ENCODE measurements around the gene HSD17B8. TPM values are rescaled to one million over a fixed set of nuclear protein-coding genes. Genes with fewer than 3 reads are reported as not detected.

HSD17B8 gene
- total RNA-seq, 2 donors from 2014 or later: 35.8 to 36.0 TPM

- Mint-ChIP-seq H3K27me3 (ENCODE audit: low read depth) (no peaks in the 10 kb centered on the region), H3K4me3 (no peak overlapping the region), H3K4me1 (ENCODE audit: low read depth) (no peaks in the 10 kb centered on the region), H3K9me3 (no peaks in the 10 kb centered on the region), H3K36me3 (ENCODE audit: insufficient read depth in 2 of 2) (no peaks in the 10 kb centered on the region), H3K27ac (no peak overlapping the region)
- DNase-seq: no peak
- ATAC-seq (replicated peaks in 1 of 2): no peak
Measured at GRCh38 chr6:33175436-33176069, 28.9 kb upstream of the HSD17B8 start.

GRCh38 chr6:33176906-33177305 is 27.5 kb upstream of the HSD17B8 start:
- H3K27me3 Mint-ChIP-seq (ENCODE audit: low read depth): no peaks in the 10 kb centered on the region
- no peak overlapping the region for H3K27ac Mint-ChIP-seq
- ATAC-seq (replicated peaks in 1 of 2): no peak
- DNase-seq: no peak
- H3K36me3 Mint-ChIP-seq (ENCODE audit: insufficient read depth in 2 of 2): no peaks in the 10 kb centered on the region
- no peaks in the 10 kb centered on the region for H3K9me3 Mint-ChIP-seq
- H3K4me1 Mint-ChIP-seq (ENCODE audit: low read depth): no peaks in the 10 kb centered on the region
- no peak overlapping the region for H3K4me3 Mint-ChIP-seq

- no peak overlapping the region for H3K27ac Mint-ChIP-seq
- H3K9me3 Mint-ChIP-seq: peaks cover 3% of the 10 kb centered on the region in 2 donors
- H3K27me3 Mint-ChIP-seq (ENCODE audit: low read depth): no peaks in the 10 kb centered on the region
- peaks cover 4% of the 10 kb centered on the region for H3K4me1 Mint-ChIP-seq (ENCODE audit: low read depth)
- H3K4me3 Mint-ChIP-seq: no peak overlapping the region
- DNase-seq (no peak), ATAC-seq (replicated peaks in 1 of 2) (no peak)
- peaks cover 3% of the 10 kb centered on the region in 2 donors for H3K36me3 Mint-ChIP-seq (ENCODE audit: insufficient read depth in 2 of 2)
Measured at GRCh38 chr6:33177552-33178446, 26.7 kb upstream of the HSD17B8 start.

GRCh38 chr6:33178755-33179475 is 25.5 kb upstream of the HSD17B8 start:
- peaks cover 11 to 14% of the 10 kb centered on the region in 2 donors for H3K36me3 Mint-ChIP-seq (ENCODE audit: insufficient read depth in 2 of 2)
- ATAC-seq (replicated peaks in 1 of 2) (no peak), DNase-seq (no peak)
- peaks cover 15% of the 10 kb centered on the region for H3K4me1 Mint-ChIP-seq (ENCODE audit: low read depth)
- H3K27ac Mint-ChIP-seq: no peak overlapping the region
- no peak overlapping the region for H3K4me3 Mint-ChIP-seq
- H3K9me3 Mint-ChIP-seq: peaks cover 11 to 13% of the 10 kb centered on the region in 2 donors
- no peaks in the 10 kb centered on the region for H3K27me3 Mint-ChIP-seq (ENCODE audit: low read depth)

- no peak overlapping the region for H3K27ac Mint-ChIP-seq
- H3K36me3 Mint-ChIP-seq (ENCODE audit: insufficient read depth in 2 of 2): peaks cover 11 to 16% of the 10 kb centered on the region in 2 donors
- DNase-seq (no peak), ATAC-seq (replicated peaks in 1 of 2) (no peak)
- H3K4me3 Mint-ChIP-seq: no peak overlapping the region
- H3K4me1 Mint-ChIP-seq (ENCODE audit: low read depth): peaks cover 19% of the 10 kb centered on the region
- H3K27me3 Mint-ChIP-seq (ENCODE audit: low read depth): no peaks in the 10 kb centered on the region
- H3K9me3 Mint-ChIP-seq: peaks cover 11 to 13% of the 10 kb centered on the region in 2 donors
Measured at GRCh38 chr6:33181141-33181540, 23.3 kb upstream of the HSD17B8 start.

GRCh38 chr6:33183071-33183683 is 21.3 kb upstream of the HSD17B8 start:
- peaks cover 11 to 13% of the 10 kb centered on the region in 2 donors for H3K9me3 Mint-ChIP-seq
- H3K4me1 Mint-ChIP-seq (ENCODE audit: low read depth): peaks cover 19% of the 10 kb centered on the region
- H3K36me3 Mint-ChIP-seq (ENCODE audit: insufficient read depth in 2 of 2): peaks cover 11 to 16% of the 10 kb centered on the region in 2 donors
- peak in 1 of 2 donors; percentile 28 for ATAC-seq (replicated peaks in 1 of 2)
- no peak for DNase-seq
- peaks cover 6% of the 10 kb centered on the region for H3K27me3 Mint-ChIP-seq (ENCODE audit: low read depth)
- peak overlapping the region; percentile 41 to 69 for H3K4me3 Mint-ChIP-seq
- peak overlapping the region; percentile 75 for H3K27ac Mint-ChIP-seq

GRCh38 chr6:33185190-33185589 is 19.3 kb upstream of the HSD17B8 start:
- no peak overlapping the region for H3K27ac Mint-ChIP-seq
- no peak overlapping the region for H3K4me3 Mint-ChIP-seq
- ATAC-seq (replicated peaks in 1 of 2) (no peak), DNase-seq (no peak)
- H3K36me3 Mint-ChIP-seq (ENCODE audit: insufficient read depth in 2 of 2): peaks cover 11 to 16% of the 10 kb centered on the region in 2 donors
- H3K27me3 Mint-ChIP-seq (ENCODE audit: low read depth): peaks cover 11% of the 10 kb centered on the region
- peaks cover 11 to 13% of the 10 kb centered on the region in 2 donors for H3K9me3 Mint-ChIP-seq
- H3K4me1 Mint-ChIP-seq (ENCODE audit: low read depth): peaks cover 19% of the 10 kb centered on the region

- DNase-seq (no peak), ATAC-seq (replicated peaks in 1 of 2) (no peak)
- Mint-ChIP-seq H3K9me3 (peaks cover 11 to 13% of the 10 kb centered on the region in 2 donors), H3K27ac (no peak overlapping the region), H3K4me3 (no peak overlapping the region), H3K36me3 (ENCODE audit: insufficient read depth in 2 of 2) (peaks cover 11 to 16% of the 10 kb centered on the region in 2 donors), H3K4me1 (ENCODE audit: low read depth) (peaks cover 19% of the 10 kb centered on the region), H3K27me3 (ENCODE audit: low read depth) (peaks cover 13% of the 10 kb centered on the region)
Measured at GRCh38 chr6:33185654-33186187, 18.7 kb upstream of the HSD17B8 start.

- Mint-ChIP-seq H3K4me3 (no peak overlapping the region), H3K27me3 (ENCODE audit: low read depth) (peaks cover 27% of the 10 kb centered on the region), H3K27ac (no peak overlapping the region), H3K9me3 (peaks cover 9 to 10% of the 10 kb centered on the region in 2 donors), H3K36me3 (ENCODE audit: insufficient read depth in 2 of 2) (peaks cover 9 to 13% of the 10 kb centered on the region in 2 donors), H3K4me1 (ENCODE audit: low read depth) (peaks cover 19% of the 10 kb centered on the region)
- ATAC-seq (replicated peaks in 1 of 2): no peak
- no peak for DNase-seq
Measured at GRCh38 chr6:33187809-33188208, 16.6 kb upstream of the HSD17B8 start.

GRCh38 chr6:33189164-33189563 is 15.3 kb upstream of the HSD17B8 start:
- no peak overlapping the region for H3K27ac Mint-ChIP-seq
- peaks cover 27% of the 10 kb centered on the region for H3K27me3 Mint-ChIP-seq (ENCODE audit: low read depth)
- no peak overlapping the region for H3K4me3 Mint-ChIP-seq
- ATAC-seq (replicated peaks in 1 of 2) (no peak), DNase-seq (no peak)
- peaks cover 0 to 2% of the 10 kb centered on the region in 2 donors for H3K36me3 Mint-ChIP-seq (ENCODE audit: insufficient read depth in 2 of 2)
- H3K4me1 Mint-ChIP-seq (ENCODE audit: low read depth): peaks cover 18% of the 10 kb centered on the region
- H3K9me3 Mint-ChIP-seq: no peaks in the 10 kb centered on the region

GRCh38 chr6:33189625-33190448 is 14.6 kb upstream of the HSD17B8 start:
- peaks cover 27% of the 10 kb centered on the region for H3K27me3 Mint-ChIP-seq (ENCODE audit: low read depth)
- DNase-seq (no peak), ATAC-seq (replicated peaks in 1 of 2) (no peak)
- H3K27ac Mint-ChIP-seq: no peak overlapping the region
- peaks cover 0 to 2% of the 10 kb centered on the region in 2 donors for H3K36me3 Mint-ChIP-seq (ENCODE audit: insufficient read depth in 2 of 2)
- H3K9me3 Mint-ChIP-seq: no peaks in the 10 kb centered on the region
- H3K4me1 Mint-ChIP-seq (ENCODE audit: low read depth): peaks cover 16% of the 10 kb centered on the region
- H3K4me3 Mint-ChIP-seq: no peak overlapping the region

Measured in activated T-cell treated with anti-CD3 and anti-CD28 coated beads, Interleukin-2, amount 50 U/mL, for 72 hours (primary cell).